Endothelial cell of umbilical vein (primary cell): ENCODE data around the gene SRCIN1. TPM values are rescaled to one million over a fixed set of nuclear protein-coding genes. Genes with fewer than 3 reads are reported as not detected.

Experiments
- BruUV-seq: library from RNA; stranded (reverse); fragments of 400-500 nt; replicated peaks from 2 replicates; lab custom pipeline; 2021; lab: Mats Ljungman, UMichigan
- CTCF ChIA-PET: fragments of 300-600, 350-600 bp; sonication (Branson Sonifier 250); formaldehyde crosslinking; loops from one replicate; lab custom pipeline; 2021; ENCODE audit warnings: antibody characterized with exemption, inconsistent platforms; lab: Charles Lee
- POLR2A ChIA-PET: fragments of 300-600, 350-600 bp; sonication (Branson Sonifier 250); formaldehyde crosslinking; loops from one replicate; lab custom pipeline; 2021; ENCODE audit warnings: antibody characterized with exemption, inconsistent platforms; lab: Charles Lee
- DNase-seq: peaks from one replicate; pipeline ENCODE4 v3.0.0-alpha.2; 2011; ENCODE audit warnings: low read depth, low spot score
- FAIRE-seq: peaks from 2 replicates; lab custom pipeline; 2011; peaks lifted over from hg19 to GRCh38; lab: Jason Lieb, UNC
- H2AFZ ChIP-seq: 2 replicates; pipeline ENCODE4 v1.6.0; 2012; ENCODE audit warnings: low read depth, low read length, control low read depth, inconsistent platforms
- H3K27ac ChIP-seq: 2 replicates; pipeline ENCODE4 v1.5.1; 2011; ENCODE audit warnings: low read depth, mild to moderate bottlenecking, control low read depth, low read length, moderate library complexity; ENCODE audit not compliant: insufficient read depth
- H3K27me3 ChIP-seq, 2 experiments: 2 replicates each; pipeline versions ENCODE4 v1.6.0 to v1.6.1; 2011; ENCODE audit warnings: low read length in 2 of 2, mixed read lengths in 1 of 2; ENCODE audit not compliant: control insufficient read depth in 2 of 2, insufficient read depth in 2 of 2
- H3K36me3 ChIP-seq, 2 experiments: 2 replicates in 1 of 2; 3 replicates in 1 of 2; pipeline ENCODE4 v1.5.1; 2011; ENCODE audit warnings: low read length in 2 of 2, mild to moderate bottlenecking in 1 of 2, moderate library complexity in 1 of 2; ENCODE audit not compliant: control insufficient read depth in 2 of 2, insufficient read depth in 2 of 2; ENCODE audit errors: extremely low read depth in 1 of 2
- H3K4me1 ChIP-seq: 3 replicates; pipeline ENCODE4 v1.5.1; 2011; ENCODE audit warnings: mild to moderate bottlenecking, low read length; ENCODE audit not compliant: control insufficient read depth, insufficient read depth; ENCODE audit errors: extremely low read depth
- H3K4me2 ChIP-seq: 2 replicates; pipeline ENCODE4 v1.6.1; 2011; ENCODE audit warnings: low read length, control low read depth, mixed read lengths; ENCODE audit not compliant: insufficient read depth
- H3K4me3 ChIP-seq, 3 experiments: fragments of 200-600 bp in 1 of 3; sonication (generic), shearing (Covaris generic) in 1 of 3; replicated peaks in 1 of 3; 2 replicates each; pipeline ENCODE4 v1.5.1; 2011 to 2016; ENCODE audit warnings: control low read depth in 3 of 3, low read length in 3 of 3, mild to moderate bottlenecking in 2 of 3, inconsistent platforms in 1 of 3, low read depth in 1 of 3, moderate library complexity in 1 of 3; ENCODE audit not compliant: insufficient read depth in 1 of 3
- H3K79me2 ChIP-seq: 2 replicates; pipeline ENCODE4 v1.6.0; 2012; ENCODE audit warnings: low read length, inconsistent platforms; ENCODE audit not compliant: control insufficient read depth, insufficient read depth
- H3K9ac ChIP-seq: replicated peaks from 2 replicates; pipeline ENCODE3; 2011; ENCODE audit warnings: low read length, control low read depth; ENCODE audit not compliant: insufficient read depth; ENCODE audit errors: extremely low read depth
- H3K9me1 ChIP-seq: replicated peaks from 3 replicates; pipeline ENCODE4 v1.6.0; 2011; ENCODE audit warnings: mild to moderate bottlenecking, low read length; ENCODE audit not compliant: control insufficient read depth, insufficient read depth; ENCODE audit errors: extremely low read depth
- H3K9me3 ChIP-seq: replicated peaks from 2 replicates; pipeline ENCODE4 v1.5.1; 2012; ENCODE audit warnings: low read length, inconsistent platforms; ENCODE audit not compliant: control insufficient read depth, insufficient read depth
- H4K20me1 ChIP-seq: replicated peaks from 2 replicates; pipeline ENCODE3; 2011; ENCODE audit warnings: mild to moderate bottlenecking, low read length; ENCODE audit not compliant: control insufficient read depth, insufficient read depth; ENCODE audit errors: extremely low read depth
- CTCF ChIP-seq, 2 donors: IDR thresholded peaks; 1 replicate in 1 of 2; 2 replicates in 1 of 2; pipeline ENCODE4 v1.5.1; 2011; ENCODE audit warnings: low read length in 2 of 2, mild to moderate bottlenecking in 2 of 2, moderate library complexity in 2 of 2, control low read depth in 1 of 2, inconsistent platforms in 1 of 2, low read depth in 1 of 2; ENCODE audit not compliant: insufficient read depth in 1 of 2; ENCODE audit errors: extremely low read depth in 1 of 2
- EZH2 ChIP-seq: IDR thresholded peaks from 2 replicates; pipeline ENCODE4 v1.6.1; 2012; ENCODE audit warnings: borderline replicate concordance, low read depth, mild to moderate bottlenecking, moderate library complexity, low read length, inconsistent platforms; ENCODE audit not compliant: severe bottlenecking
- FOS ChIP-seq: IDR thresholded peaks from 2 replicates; pipeline ENCODE4 v1.6.1; 2011; ENCODE audit warnings: mild to moderate bottlenecking, low read length, moderate library complexity, borderline replicate concordance; ENCODE audit not compliant: insufficient read depth
- GATA2 ChIP-seq: IDR thresholded peaks from 2 replicates; pipeline ENCODE4 v1.7.0; 2011; ENCODE audit warnings: low read depth, mild to moderate bottlenecking, moderate library complexity, mixed read lengths, low read length; ENCODE audit not compliant: insufficient read length, insufficient read depth
- JUN ChIP-seq: IDR thresholded peaks from 2 replicates; pipeline ENCODE4 v1.6.1; 2011; ENCODE audit warnings: borderline replicate concordance, low read depth; ENCODE audit not compliant: insufficient read length, insufficient read depth
- MAX ChIP-seq: IDR thresholded peaks from 2 replicates; pipeline ENCODE4 v1.6.1; 2011; ENCODE audit not compliant: insufficient read depth, insufficient read length
- MYC ChIP-seq: IDR thresholded peaks from one replicate; pipeline ENCODE4 v1.6.1; 2011; ENCODE audit warnings: mild to moderate bottlenecking, low read depth, low read length
- POLR2A ChIP-seq: IDR thresholded peaks from 2 replicates; pipeline ENCODE4 v1.6.1; 2012; ENCODE audit warnings: low read depth, mild to moderate bottlenecking, control low read depth, low read length
- POLR2AphosphoS5 ChIP-seq: IDR thresholded peaks from 2 replicates; pipeline ENCODE4 v1.6.1; 2012; ENCODE audit warnings: low read depth, mild to moderate bottlenecking, control low read depth, low read length, moderate library complexity; ENCODE audit not compliant: insufficient read depth
- dilution Hi-C: fragments of 300-500 bp; cut with MboI; formaldehyde crosslinking; loops from one replicate; pipeline ENCODE4 v1.15.0; 2019; ENCODE audit warnings: low sequenced_read_pairs; ENCODE audit not compliant: extremely low pct_ligation_motif_present
- intact Hi-C: fragments of 100-400 bp; cut with micrococcal nuclease; formaldehyde crosslinking; loops from one replicate; pipeline ENCODE4 v1.10.0; 2022
- polyA plus RNA-seq, 4 experiments: library from polyadenylated mRNA; depleted of rRNA in 3 of 4; stranded (reverse) in 3 of 4; unstranded in 1 of 4; fragments of >200 nt; gene quantifications; 2 replicates each; pipeline versions ENCODE4 v1.2.1 to v1.2.3, GENCODE V29; 2011 to 2012; ENCODE audit warnings: missing spikeins in 1 of 4
- total RNA-seq: library from RNA; stranded (reverse); gene quantifications from 2 replicates; pipeline ENCODE4 v1.2.3, GENCODE V29; 2021

SRCIN1 gene
- total and polyA plus RNA-seq, 2 donors (not counting 3 experiments of a cell fraction or from before 2014, with no cell fraction given): 0.15 to 0.35 TPM

- no peak for TF ChIP-seq MAX
- TF ChIP-seq POLR2AphosphoS5: no peak
- H3K9ac ChIP-seq: no peak overlapping the region
- H3K9me3 ChIP-seq: no peaks in the 10 kb centered on the region
- no peak overlapping the region for H2AFZ ChIP-seq
- H3K9me1 ChIP-seq: no peaks in the 10 kb centered on the region
- no TSS peak for BruUV-seq
- no peak overlapping the region for H3K4me3 ChIP-seq
- H3K27ac ChIP-seq: no peak overlapping the region
- H3K79me2 ChIP-seq: no peaks in the 10 kb centered on the region
- FAIRE-seq (no peak), DNase-seq (no peak)
- ChIA-PET CTCF (interaction anchor here (1.0 kb wide), 1 partner anchor 12 kb away, joined by 3 read pairs; no protein-coding TSS in a partner anchor), POLR2A (no interaction called here)
- no peak overlapping the region for H3K4me2 ChIP-seq
- dilution Hi-C loops (no loop called here), intact Hi-C loops (no loop called here)
- no peaks in the 10 kb centered on the region for H4K20me1 ChIP-seq
- H3K36me3 ChIP-seq: no peaks in the 10 kb centered on the region
- peaks cover 3 to 11% of the 10 kb centered on the region in 2 experiments for H3K27me3 ChIP-seq
- H3K4me1 ChIP-seq: no peaks in the 10 kb centered on the region
Observed at GRCh38 chr17:38619937-38620550, 14.3 kb upstream of the SRCIN1 start.

- Histone ChIP-seq H3K9me1 (no peaks in the 10 kb centered on the region), H2AFZ (no peak overlapping the region), H3K27ac (no peak overlapping the region), H3K4me1 (no peaks in the 10 kb centered on the region), H3K79me2 (no peaks in the 10 kb centered on the region), H4K20me1 (no peaks in the 10 kb centered on the region), H3K9me3 (no peaks in the 10 kb centered on the region), H3K27me3 (peaks cover 3 to 11% of the 10 kb centered on the region in 2 experiments), H3K4me2 (no peak overlapping the region), H3K9ac (no peak overlapping the region), H3K4me3 (no peak overlapping the region), H3K36me3 (no peaks in the 10 kb centered on the region)
- DNase-seq (no peak), FAIRE-seq (no peak)
- no TSS peak for BruUV-seq
- CTCF ChIA-PET: no interaction called here
- POLR2A ChIA-PET: no interaction called here
- intact Hi-C loops: no loop called here
- dilution Hi-C loops: no loop called here
- TF ChIP-seq FOS (no peak), POLR2AphosphoS5 (no peak), JUN (no peak), EZH2 (no peak), MYC (no peak), MAX (no peak), GATA2 (no peak), CTCF (IDR thresholded peaks at IDR 0.05; ENCODE audit: extremely low read depth in 1 of 2, insufficient read depth in 1 of 2, low read depth in 1 of 2, low read length in 2 of 2) (no peak), POLR2A (no peak)
Observed at GRCh38 chr17:38619451-38619795, 13.7 kb upstream of the SRCIN1 start.
